Activated CD8-positive, alpha-beta memory T cell treated with anti-CD3 and anti-CD28 coated beads, Interleukin-2, amount 10 ng/mL, durations not matched to agents 7 days and 5 days (primary cell): ENCODE data around the gene TFPI. TPM values are rescaled to one million over a fixed set of nuclear protein-coding genes. Genes with fewer than 3 reads are reported as not detected.

Experiments
- ATAC-seq: fragments of 150-1000 bp; cut with Tn5 transposase; one replicate; pipeline ENCODE4 v1.10.0; 2021; ENCODE audit warnings: moderate library complexity
- CTCF ChIA-PET: fragments of 350-600 bp; sonication (Branson Sonifier 250); formaldehyde crosslinking; loops from one replicate; lab custom pipeline; 2021; ENCODE audit warnings: antibody characterized with exemption; lab: Charles Lee
- DNase-seq: peaks from one replicate; pipeline ENCODE4 v3.0.0-alpha.2; 2020
- H3K27ac Mint-ChIP-seq: one replicate; pipeline ENCODE4 v1.8.0; 2021; ENCODE audit warnings: mild to moderate bottlenecking, mixed read lengths
- H3K27me3 Mint-ChIP-seq: one replicate; pipeline ENCODE4 v1.8.0; 2021; ENCODE audit warnings: mixed read lengths
- H3K36me3 Mint-ChIP-seq: one replicate; pipeline ENCODE4 v1.8.0; 2021; ENCODE audit warnings: mild to moderate bottlenecking, mixed read lengths
- H3K4me1 Mint-ChIP-seq: one replicate; pipeline ENCODE4 v1.8.0; 2021; ENCODE audit warnings: mixed read lengths
- H3K4me3 Mint-ChIP-seq: one replicate; pipeline ENCODE4 v1.8.0; 2021; ENCODE audit warnings: mild to moderate bottlenecking, moderate library complexity, mixed read lengths
- H3K9me3 Mint-ChIP-seq: one replicate; pipeline ENCODE4 v1.8.0; 2022; ENCODE audit warnings: low read depth, mixed read lengths
- total RNA-seq, 2 experiments: library from RNA; stranded (reverse); gene quantifications; one replicate each; pipeline ENCODE4 v1.2.3, GENCODE V29; 2021

Gene TFPI
- total RNA-seq, 2 experiments from 2014 or later = not detected

GRCh38 chr2:187497858-187498463 is 56.3 kb downstream of the TFPI start:
- Mint-ChIP-seq H3K9me3 (no peaks in the 10 kb centered on the region), H3K4me3 (no peak overlapping the region), H3K4me1 (no peaks in the 10 kb centered on the region), H3K36me3 (no peaks in the 10 kb centered on the region), H3K27ac (no peak overlapping the region), H3K27me3 (no peaks in the 10 kb centered on the region)
- DNase-seq = no peak
- ATAC-seq = no peak
- CTCF ChIA-PET = no interaction called here

GRCh38 chr2:187497140-187497539 is 57.1 kb downstream of the TFPI start:
- DNase-seq (no peak), ATAC-seq (no peak)
- H3K4me3 Mint-ChIP-seq = no peak overlapping the region
- H3K9me3 Mint-ChIP-seq = no peaks in the 10 kb centered on the region
- H3K4me1 Mint-ChIP-seq = no peaks in the 10 kb centered on the region
- CTCF ChIA-PET = no interaction called here
- no peaks in the 10 kb centered on the region for H3K27me3 Mint-ChIP-seq
- no peaks in the 10 kb centered on the region for H3K36me3 Mint-ChIP-seq
- H3K27ac Mint-ChIP-seq = no peak overlapping the region

GRCh38 chr2:187495324-187495723 is 58.9 kb downstream of the TFPI start:
- no peak for ATAC-seq
- CTCF ChIA-PET = no interaction called here
- H3K36me3 Mint-ChIP-seq = no peaks in the 10 kb centered on the region
- no peaks in the 10 kb centered on the region for H3K4me1 Mint-ChIP-seq
- H3K4me3 Mint-ChIP-seq = no peak overlapping the region
- no peaks in the 10 kb centered on the region for H3K27me3 Mint-ChIP-seq
- no peak for DNase-seq
- H3K27ac Mint-ChIP-seq = no peak overlapping the region
- H3K9me3 Mint-ChIP-seq = no peaks in the 10 kb centered on the region

DNA sequence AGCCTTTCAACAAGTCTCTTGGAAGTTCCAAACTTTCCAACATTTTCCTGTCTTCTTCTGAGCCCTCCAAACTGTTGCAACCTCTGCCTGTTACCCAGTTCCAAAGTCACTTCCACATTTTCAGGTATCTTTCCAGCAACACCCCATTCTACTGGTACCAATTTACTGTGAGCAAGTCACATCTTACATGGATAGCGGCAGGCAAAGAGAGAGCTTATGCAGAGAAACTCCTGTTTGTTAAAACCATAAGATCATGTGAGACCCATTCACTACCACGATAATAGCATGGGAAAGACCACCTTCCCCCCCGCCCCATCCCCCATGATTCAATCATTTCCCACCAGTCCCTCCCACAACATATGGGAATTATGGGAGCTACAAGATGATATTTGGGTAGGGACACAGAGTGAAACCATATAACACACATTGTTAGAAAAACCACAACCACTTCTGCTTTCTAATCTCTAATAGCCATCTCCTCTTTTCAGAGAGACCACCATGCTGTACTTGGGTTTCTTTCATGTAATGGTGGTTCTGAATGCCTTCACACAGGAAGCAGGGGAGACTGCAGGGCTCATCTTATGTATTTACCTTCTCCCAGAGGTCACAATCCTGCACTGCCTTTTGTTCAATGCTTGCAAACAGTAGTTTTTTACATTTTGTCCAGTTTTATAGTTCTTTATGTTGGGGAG is 60.2 kb downstream of the TFPI start:
- ATAC-seq (no peak), DNase-seq (no peak)
- Mint-ChIP-seq H3K4me3 (no peak overlapping the region), H3K9me3 (no peaks in the 10 kb centered on the region), H3K4me1 (no peaks in the 10 kb centered on the region), H3K27ac (no peak overlapping the region), H3K36me3 (no peaks in the 10 kb centered on the region), H3K27me3 (no peaks in the 10 kb centered on the region)
- CTCF ChIA-PET = no interaction called here

GRCh38 chr2:187493180-187493579 is 61.1 kb downstream of the TFPI start:
- H3K9me3 Mint-ChIP-seq = no peaks in the 10 kb centered on the region
- ATAC-seq (no peak), DNase-seq (no peak)
- H3K27me3 Mint-ChIP-seq = no peaks in the 10 kb centered on the region
- no peaks in the 10 kb centered on the region for H3K36me3 Mint-ChIP-seq
- CTCF ChIA-PET = no interaction called here
- H3K27ac Mint-ChIP-seq = no peak overlapping the region
- no peaks in the 10 kb centered on the region for H3K4me1 Mint-ChIP-seq
- H3K4me3 Mint-ChIP-seq = no peak overlapping the region

- H3K27ac Mint-ChIP-seq = no peak overlapping the region
- CTCF ChIA-PET = no interaction called here
- ATAC-seq = no peak
Measured at GRCh38 chr2:187486241-187486640, 68.0 kb downstream of the TFPI start.

DNA sequence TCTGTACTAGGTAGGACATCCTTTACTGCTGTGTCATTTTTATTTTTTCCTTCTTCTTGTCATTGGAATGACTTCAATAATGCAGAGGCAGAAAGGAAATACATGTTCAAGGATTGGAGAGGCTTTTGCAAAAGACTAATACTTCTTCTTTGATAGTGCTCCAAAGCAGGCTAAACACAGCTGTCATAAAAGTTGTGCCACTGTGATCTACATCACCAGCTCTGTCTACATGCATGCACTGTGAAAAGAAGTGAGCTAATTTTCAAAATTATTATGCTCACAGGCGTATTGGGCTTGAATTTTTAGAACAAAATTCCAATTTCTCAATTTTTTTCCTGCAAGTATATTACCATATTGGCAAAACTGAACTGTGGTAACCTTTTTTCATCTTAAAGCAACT is 68.7 kb downstream of the TFPI start:
- ATAC-seq (no peak), DNase-seq (no peak)
- H3K27ac Mint-ChIP-seq = no peak overlapping the region
- H3K36me3 Mint-ChIP-seq = no peaks in the 10 kb centered on the region
- CTCF ChIA-PET = no interaction called here
- no peak overlapping the region for H3K4me3 Mint-ChIP-seq
- no peaks in the 10 kb centered on the region for H3K4me1 Mint-ChIP-seq
- H3K27me3 Mint-ChIP-seq = no peaks in the 10 kb centered on the region
- no peaks in the 10 kb centered on the region for H3K9me3 Mint-ChIP-seq

More at GRCh38 chr2:187486241-187486640, 68.0 kb downstream of the TFPI start:
- Mint-ChIP-seq H3K9me3 (no peaks in the 10 kb centered on the region), H3K36me3 (no peaks in the 10 kb centered on the region), H3K4me3 (no peak overlapping the region), H3K4me1 (no peaks in the 10 kb centered on the region), H3K27me3 (no peaks in the 10 kb centered on the region)
- DNase-seq = no peak

- DNase-seq (no peak), ATAC-seq (no peak)
- no peak overlapping the region for H3K27ac Mint-ChIP-seq
- H3K27me3 Mint-ChIP-seq = no peaks in the 10 kb centered on the region
- H3K9me3 Mint-ChIP-seq = no peaks in the 10 kb centered on the region
- CTCF ChIA-PET = no interaction called here
- H3K36me3 Mint-ChIP-seq = no peaks in the 10 kb centered on the region
- no peaks in the 10 kb centered on the region for H3K4me1 Mint-ChIP-seq
- H3K4me3 Mint-ChIP-seq = no peak overlapping the region
Measured at GRCh38 chr2:187483537-187483936, 70.7 kb downstream of the TFPI start.

DNA sequence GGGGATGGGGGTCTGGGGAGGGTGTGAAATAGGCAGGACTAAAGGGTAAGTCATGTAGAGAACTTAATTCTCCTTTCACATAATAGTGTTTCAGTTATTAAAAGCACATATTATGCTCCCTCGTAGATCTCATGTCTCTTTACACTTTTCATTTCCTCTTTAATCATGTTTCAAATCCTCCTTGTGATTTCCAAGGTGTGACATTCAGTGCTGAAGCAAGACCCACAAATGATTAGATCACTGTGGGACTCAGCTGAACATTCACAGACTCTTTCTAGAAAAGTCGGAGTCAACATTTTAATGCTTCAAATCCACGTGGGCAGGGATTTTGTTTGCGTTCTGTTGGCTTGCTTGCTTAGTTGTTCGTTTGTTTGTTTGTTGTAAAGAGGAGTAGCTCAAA is 71.4 kb downstream of the TFPI start:
- H3K36me3 Mint-ChIP-seq = no peaks in the 10 kb centered on the region
- no peaks in the 10 kb centered on the region for H3K27me3 Mint-ChIP-seq
- no peaks in the 10 kb centered on the region for H3K4me1 Mint-ChIP-seq
- CTCF ChIA-PET = no interaction called here
- ATAC-seq (no peak), DNase-seq (no peak)
- no peaks in the 10 kb centered on the region for H3K9me3 Mint-ChIP-seq
- H3K4me3 Mint-ChIP-seq = no peak overlapping the region
- no peak overlapping the region for H3K27ac Mint-ChIP-seq

GRCh38 chr2:187481543-187481942 is 72.7 kb downstream of the TFPI start:
- H3K4me1 Mint-ChIP-seq = no peaks in the 10 kb centered on the region
- no peaks in the 10 kb centered on the region for H3K27me3 Mint-ChIP-seq
- CTCF ChIA-PET = no interaction called here
- DNase-seq (no peak), ATAC-seq (no peak)
- H3K36me3 Mint-ChIP-seq = no peaks in the 10 kb centered on the region
- H3K9me3 Mint-ChIP-seq = no peaks in the 10 kb centered on the region
- no peak overlapping the region for H3K27ac Mint-ChIP-seq
- no peak overlapping the region for H3K4me3 Mint-ChIP-seq

DNA sequence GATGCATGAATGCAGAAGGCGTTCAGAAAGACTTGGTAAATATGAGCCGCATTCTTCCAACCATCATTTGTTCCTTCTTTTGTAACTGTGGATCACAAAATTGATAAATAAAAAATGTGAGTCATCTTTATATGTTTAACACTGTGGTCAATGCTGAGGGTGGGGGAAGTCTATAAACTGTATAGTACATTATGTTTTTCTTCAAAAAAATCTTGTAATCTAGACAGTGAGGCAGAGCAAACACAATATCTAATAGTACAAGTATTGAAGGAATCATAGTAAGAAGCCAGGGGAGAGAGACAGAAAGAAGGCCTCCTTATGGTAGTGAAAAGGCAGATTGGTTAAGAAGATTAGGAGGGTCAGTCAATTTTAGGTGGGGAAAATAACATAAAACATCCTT is 75.5 kb downstream of the TFPI start:
- H3K9me3 Mint-ChIP-seq = no peaks in the 10 kb centered on the region
- no peak overlapping the region for H3K27ac Mint-ChIP-seq
- DNase-seq (no peak), ATAC-seq (no peak)
- no peaks in the 10 kb centered on the region for H3K27me3 Mint-ChIP-seq
- H3K4me3 Mint-ChIP-seq = no peak overlapping the region
- CTCF ChIA-PET = no interaction called here
- H3K4me1 Mint-ChIP-seq = no peaks in the 10 kb centered on the region
- no peaks in the 10 kb centered on the region for H3K36me3 Mint-ChIP-seq

DNA sequence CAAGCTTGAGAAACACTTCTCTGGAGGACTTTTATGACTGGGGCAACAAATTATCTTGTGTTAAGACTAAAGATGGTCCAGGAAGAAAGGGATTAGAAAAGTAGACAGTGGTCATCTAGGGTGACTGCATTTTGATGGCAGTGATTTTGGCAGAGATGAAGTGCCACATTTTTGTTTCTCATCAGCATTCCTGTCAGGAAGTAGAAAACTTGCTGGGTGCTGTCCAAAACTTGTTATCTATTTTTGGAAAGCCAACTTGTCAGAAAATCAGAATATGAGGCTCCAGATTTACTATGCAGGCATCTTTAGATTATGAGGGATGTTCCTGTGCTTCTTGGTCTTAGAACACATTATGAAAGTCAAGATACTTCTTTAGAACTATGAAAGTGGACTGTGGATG is 77.2 kb downstream of the TFPI start:
- Mint-ChIP-seq H3K36me3 (no peaks in the 10 kb centered on the region), H3K27me3 (no peaks in the 10 kb centered on the region), H3K4me3 (no peak overlapping the region), H3K9me3 (no peaks in the 10 kb centered on the region), H3K27ac (no peak overlapping the region), H3K4me1 (no peaks in the 10 kb centered on the region)
- CTCF ChIA-PET = no interaction called here
- DNase-seq (no peak), ATAC-seq (no peak)

DNA sequence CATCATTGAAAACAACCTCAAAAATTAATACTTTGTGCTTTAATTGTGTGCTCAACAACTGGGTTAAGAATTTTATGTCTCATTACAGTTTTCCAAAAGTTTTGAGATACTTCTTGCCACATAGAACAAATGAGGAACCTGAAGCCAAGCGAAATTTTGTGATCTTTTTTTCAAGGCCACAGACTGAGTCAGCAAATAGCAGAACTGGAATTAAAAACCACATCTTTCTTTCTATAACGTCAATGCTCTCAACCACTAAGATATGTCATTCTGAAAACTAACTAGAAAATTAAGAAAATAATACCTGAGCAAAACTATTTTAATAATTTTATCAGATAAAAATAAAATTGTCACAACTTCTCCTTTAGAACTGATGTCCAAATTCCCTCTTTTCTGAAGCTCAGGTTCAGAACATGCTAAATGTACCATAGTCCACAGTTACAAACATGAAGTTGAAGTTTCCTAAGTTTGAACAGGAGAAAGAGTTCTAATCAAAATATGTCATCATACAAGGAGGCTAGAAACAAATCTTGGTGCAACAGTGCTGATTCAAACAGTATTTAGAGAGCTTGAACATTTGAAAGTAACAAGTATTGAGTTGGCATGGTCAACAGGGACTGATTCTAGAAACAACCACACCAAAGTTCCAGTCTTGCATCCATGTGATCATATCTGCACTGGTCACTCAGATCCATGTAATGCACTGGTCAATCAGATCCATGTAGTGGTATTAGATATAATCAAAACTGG is 78.6 kb downstream of the TFPI start:
- Mint-ChIP-seq H3K4me3 (no peak overlapping the region), H3K9me3 (no peaks in the 10 kb centered on the region), H3K4me1 (no peaks in the 10 kb centered on the region), H3K27me3 (no peaks in the 10 kb centered on the region), H3K27ac (no peak overlapping the region), H3K36me3 (no peaks in the 10 kb centered on the region)
- ATAC-seq (no peak), DNase-seq (no peak)
- CTCF ChIA-PET = interaction anchor here (1.0 kb wide), 1 partner anchor 24 kb away, joined by 3 read pairs; no protein-coding TSS in a partner anchor

DNA sequence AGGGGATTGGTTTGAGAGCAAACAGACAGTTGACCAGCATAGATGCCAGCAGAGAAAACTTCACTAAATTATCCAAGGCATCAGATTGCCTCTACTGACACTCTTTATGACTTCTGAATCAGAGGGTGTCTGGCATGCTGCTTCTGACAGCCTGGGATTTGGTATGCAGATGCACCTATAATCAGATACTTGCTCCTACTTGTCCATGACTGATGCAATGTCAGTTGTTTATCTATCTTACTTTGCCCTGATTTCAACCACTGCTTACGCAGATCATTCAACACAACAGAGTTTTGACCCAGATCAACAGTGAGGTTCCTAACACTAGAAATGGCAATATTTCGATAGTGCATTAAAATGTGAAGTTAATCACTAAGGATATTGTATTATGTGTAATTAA is 83.5 kb downstream of the TFPI start:
- Mint-ChIP-seq H3K27ac (no peak overlapping the region), H3K9me3 (no peaks in the 10 kb centered on the region), H3K27me3 (no peaks in the 10 kb centered on the region), H3K4me3 (no peak overlapping the region), H3K36me3 (no peaks in the 10 kb centered on the region), H3K4me1 (no peaks in the 10 kb centered on the region)
- ATAC-seq (no peak), DNase-seq (no peak)
- CTCF ChIA-PET = no interaction called here
